A673 (cell line): ENCODE results near the gene TEX44. TPM values are rescaled to one million over a fixed set of nuclear protein-coding genes. Genes with fewer than 3 reads are reported as not detected.
"Not testable (repeated sequence)": the region's sequence is repeated elsewhere in the genome, so short reads cannot be mapped to it uniquely, and the experiment has no call there.

Experiments
- BruUV-seq: library from RNA; stranded (reverse); fragments of 400-500 nt; replicated peaks from 2 replicates; lab custom pipeline; 2021; lab: Mats Ljungman, UMichigan
- CTCF ChIA-PET: fragments of 300-600 bp; sonication (Branson Sonifier 250); formaldehyde crosslinking; loops from one replicate; lab custom pipeline; 2022; ENCODE audit warnings: antibody characterized with exemption; lab: Charles Lee
- POLR2A ChIA-PET: fragments of 300-600 bp; sonication (Branson Sonifier 250); formaldehyde crosslinking; loops from one replicate; lab custom pipeline; 2022; ENCODE audit warnings: antibody characterized with exemption; ENCODE audit not compliant: low non-redundant PET; lab: Charles Lee
- DNase-seq: peaks from one replicate; pipeline ENCODE4 v3.0.0-alpha.2; 2015; ENCODE audit warnings: low spot score
- H3K27ac ChIP-seq: fragments of 200-600 bp; sonication (generic); 2 replicates; pipeline ENCODE4 v1.5.1; 2016; ENCODE audit warnings: mixed run types, low read depth, mild to moderate bottlenecking, mixed read lengths, antibody characterized with exemption, low read length; ENCODE audit not compliant: poor library complexity, severe bottlenecking
- H3K27me3 ChIP-seq: fragments of 200-600 bp; sonication (generic); replicated peaks from 2 replicates; pipeline ENCODE4 v1.6.1; 2017; ENCODE audit warnings: mixed run types, low read depth, mild to moderate bottlenecking, mixed read lengths, antibody characterized with exemption, low read length; ENCODE audit not compliant: insufficient read depth, poor library complexity
- H3K36me3 ChIP-seq: fragments of 200-600 bp; sonication (generic); 2 replicates; pipeline ENCODE4 v1.6.1; 2016; ENCODE audit warnings: mixed run types, mild to moderate bottlenecking, mixed read lengths, antibody characterized with exemption, low read length; ENCODE audit not compliant: insufficient read depth, poor library complexity, severe bottlenecking
- H3K4me1 ChIP-seq: fragments of 200-600 bp; sonication (generic); 2 replicates; pipeline ENCODE4 v1.6.1; 2017; ENCODE audit warnings: mixed run types, mild to moderate bottlenecking, mixed read lengths, antibody characterized with exemption, low read length; ENCODE audit not compliant: insufficient read depth, poor library complexity, severe bottlenecking
- H3K4me3 ChIP-seq: fragments of 200-600 bp; sonication (generic); 2 replicates; pipeline ENCODE4 v1.5.1; 2016; ENCODE audit warnings: low read depth, mixed run types, mild to moderate bottlenecking, mixed read lengths, low read length; ENCODE audit not compliant: poor library complexity, severe bottlenecking
- H3K9me3 ChIP-seq: fragments of 200-600 bp; sonication (generic); 2 replicates; pipeline ENCODE4 v1.6.1; 2016; ENCODE audit warnings: mixed run types, low read depth, mild to moderate bottlenecking, mixed read lengths, antibody characterized with exemption, low read length; ENCODE audit not compliant: poor library complexity, severe bottlenecking
- CTCF ChIP-seq: fragments of 300-800, 200-600 bp; sonication (generic); conservative IDR thresholded peaks from 2 replicates; pipeline ENCODE4 v1.5.1; 2017; ENCODE audit warnings: low read depth, mild to moderate bottlenecking, antibody characterized with exemption, low read length, moderate library complexity, mixed read lengths
- EZH2 ChIP-seq: fragments of 200-600 bp; sonication (generic); IDR thresholded peaks from 2 replicates; pipeline ENCODE4 v1.6.1; 2017; ENCODE audit warnings: borderline replicate concordance, low read depth, mild to moderate bottlenecking, mixed read lengths, antibody characterized with exemption, low read length; ENCODE audit not compliant: poor library complexity, severe bottlenecking
- intact Hi-C: fragments of 100-400 bp; cut with micrococcal nuclease; formaldehyde crosslinking; loops from one replicate; pipeline ENCODE4 v1.10.0; 2022; ENCODE audit not compliant: unreplicated experiment
- total RNA-seq: library from RNA; stranded (reverse); gene quantifications from 2 replicates; pipeline ENCODE4 v1.2.3, GENCODE V29; 2021

The TEX44 gene
- total RNA-seq, 1 experiment from 2014 or later = not detected

- CTCF ChIA-PET = interaction anchor here (0.7 kb wide), 1 partner anchor 99 kb away, joined by 4 read pairs; no protein-coding TSS in a partner anchor
Observed at GRCh38 chr2:231552752-231553151, 39.9 kb upstream of the TEX44 start.

GRCh38 chr2:231554327-231554726 lies 38.3 kb upstream of the TEX44 start:
- no peak for TF ChIP-seq CTCF
- no peak for TF ChIP-seq EZH2
- Histone ChIP-seq H3K4me3 (no peak overlapping the region), H3K9me3 (peaks cover 14% of the 10 kb centered on the region), H3K27me3 (no peaks in the 10 kb centered on the region), H3K4me1 (no peaks in the 10 kb centered on the region), H3K36me3 (no peaks in the 10 kb centered on the region), H3K27ac (no peak overlapping the region)
- no TSS peak for BruUV-seq
- no peak for DNase-seq
- ChIA-PET CTCF (no interaction called here), POLR2A (no interaction called here)
- intact Hi-C loops = no loop called here

More at GRCh38 chr2:231552752-231553151, 39.9 kb upstream of the TEX44 start:
- Histone ChIP-seq H3K36me3 (no peaks in the 10 kb centered on the region), H3K27ac (no peak overlapping the region), H3K27me3 (no peaks in the 10 kb centered on the region), H3K9me3 (peaks cover 14% of the 10 kb centered on the region), H3K4me3 (no peak overlapping the region), H3K4me1 (no peaks in the 10 kb centered on the region)
- intact Hi-C loops = no loop called here
- POLR2A ChIA-PET = no interaction called here
- DNase-seq = no peak
- no TSS peak for BruUV-seq
- TF ChIP-seq CTCF (no peak), EZH2 (no peak)

GRCh38 chr2:231554748-231555545 lies 37.7 kb upstream of the TEX44 start:
- POLR2A ChIA-PET = no interaction called here
- H3K36me3 ChIP-seq = no peaks in the 10 kb centered on the region
- BruUV-seq = no TSS peak
- TF ChIP-seq EZH2 = no peak
- TF ChIP-seq CTCF = no peak
- peaks cover 14% of the 10 kb centered on the region for H3K9me3 ChIP-seq
- intact Hi-C loops = no loop called here
- no peaks in the 10 kb centered on the region for H3K4me1 ChIP-seq
- CTCF ChIA-PET = interaction anchor here (0.6 kb wide), 1 partner anchor 76 kb away, joined by 3 read pairs; no protein-coding TSS in a partner anchor
- DNase-seq = no peak
- no peaks in the 10 kb centered on the region for H3K27me3 ChIP-seq
- no peak overlapping the region for H3K27ac ChIP-seq
- H3K4me3 ChIP-seq = no peak overlapping the region

- H3K27ac ChIP-seq, H3K36me3 ChIP-seq, H3K4me1 ChIP-seq, DNase-seq, H3K4me3 ChIP-seq, BruUV-seq, intact Hi-C loops, POLR2A ChIA-PET, H3K27me3 ChIP-seq, CTCF ChIA-PET: not testable (repeated sequence)
- peaks cover 14% of the 10 kb centered on the region for H3K9me3 ChIP-seq
Observed at GRCh38 chr2:231556496-231556895, 36.2 kb upstream of the TEX44 start.
